Stimulated activated CD4-positive, alpha-beta T cell treated with anti-CD3 and anti-CD28 coated beads, TNF-alpha, amount 100 ng/mL, for 4 hours (primary cell): Measurements from ENCODE around the gene UMAD1.

ENCODE experiments used
- DNase-seq, 3 experiments: peaks; one replicate each; pipeline ENCODE4 v3.0.0-alpha.2; 2020; ENCODE audit warnings: low read depth in 3 of 3

Gene UMAD1

DNA sequence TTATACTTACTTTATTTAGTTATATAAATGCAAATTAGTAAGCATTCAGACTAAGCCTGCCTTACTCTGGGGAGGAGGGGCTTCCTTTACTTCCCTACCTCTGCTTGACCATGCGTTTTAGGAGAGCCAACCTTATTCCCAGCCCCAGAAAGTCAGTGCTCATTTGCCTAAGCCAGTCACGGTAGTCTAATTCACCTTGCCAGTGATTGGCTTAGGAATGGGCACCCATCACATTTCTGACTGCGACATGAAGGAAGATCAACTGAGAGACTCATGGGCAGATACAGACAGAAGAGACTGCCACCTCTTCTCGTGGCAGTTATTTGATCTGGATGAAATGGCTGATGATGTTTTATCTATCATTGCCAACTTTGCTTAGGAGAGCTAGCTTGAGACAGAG lies 48.4 kb downstream of the UMAD1 start:
- DNase-seq: no peak

DNA sequence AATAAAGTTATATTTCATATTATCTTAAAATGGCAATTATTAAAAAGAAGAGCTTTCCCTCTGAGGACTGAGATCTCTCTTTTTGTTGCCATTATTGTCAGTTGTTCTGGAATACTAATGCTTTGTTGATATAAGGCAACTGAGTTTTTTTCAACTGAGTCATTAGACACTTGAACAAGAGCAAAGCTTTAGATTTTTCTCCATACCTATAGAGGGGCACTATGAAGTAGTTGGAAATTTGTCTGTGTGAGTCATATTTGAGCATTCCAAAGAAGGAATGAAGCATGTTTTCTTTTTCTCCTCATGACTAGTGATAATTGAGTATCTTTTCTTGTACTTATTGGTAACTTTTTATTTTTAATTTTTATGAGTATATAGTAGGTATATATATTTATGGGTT lies 53.3 kb downstream of the UMAD1 start:
- DNase-seq: no peak

DNA sequence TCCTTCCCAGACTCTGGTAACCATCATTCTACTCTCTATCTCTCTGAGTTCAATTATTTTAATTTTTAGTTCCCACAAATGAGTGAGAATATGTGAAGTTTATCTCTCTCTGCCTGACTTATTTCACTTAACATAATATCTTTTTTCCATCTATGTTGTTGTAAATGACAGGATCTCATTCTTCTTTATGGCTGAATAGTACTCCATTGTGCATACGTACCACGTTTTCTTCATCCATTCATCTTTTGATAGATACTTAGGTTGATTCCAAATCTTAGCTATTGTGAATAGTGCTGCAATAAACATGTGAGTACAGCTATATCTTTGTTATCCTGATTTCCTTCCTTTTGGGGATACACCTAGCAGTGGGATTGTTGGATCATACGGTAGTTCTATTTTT lies 54.0 kb downstream of the UMAD1 start:
- no peak for DNase-seq

DNA sequence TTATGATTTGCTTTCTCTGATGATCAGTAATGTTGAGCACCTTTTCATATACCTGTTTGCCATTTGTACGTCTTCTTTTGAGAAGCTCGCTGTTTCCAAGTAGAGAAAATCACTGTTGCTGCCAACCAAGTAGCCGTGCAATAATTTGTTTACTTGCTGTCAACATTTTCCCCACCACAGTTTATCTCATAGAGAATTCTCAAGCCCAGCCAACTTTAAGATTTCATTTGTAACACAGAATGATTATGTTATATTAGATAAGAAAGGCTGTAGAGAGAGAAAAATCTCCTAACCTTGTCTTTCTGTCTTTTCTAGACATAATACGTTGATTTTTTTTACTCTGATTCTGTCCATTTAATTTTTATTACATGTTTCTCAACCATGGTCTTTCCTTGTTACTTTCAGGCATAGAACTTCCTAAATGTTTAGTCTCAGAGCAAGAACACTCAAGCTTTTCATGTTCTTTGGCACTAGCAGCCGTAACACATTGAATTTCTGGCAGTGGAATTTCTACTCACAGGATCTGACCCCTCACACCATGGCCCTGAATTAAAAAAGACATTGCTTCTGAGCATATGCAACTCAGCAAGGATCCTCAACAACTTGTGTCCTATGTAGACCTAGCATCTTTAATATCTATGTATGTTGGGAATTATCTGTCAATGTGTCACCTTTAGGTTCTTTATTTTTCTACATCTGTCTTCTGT lies 54.7 kb downstream of the UMAD1 start:
- DNase-seq: no peak

DNA sequence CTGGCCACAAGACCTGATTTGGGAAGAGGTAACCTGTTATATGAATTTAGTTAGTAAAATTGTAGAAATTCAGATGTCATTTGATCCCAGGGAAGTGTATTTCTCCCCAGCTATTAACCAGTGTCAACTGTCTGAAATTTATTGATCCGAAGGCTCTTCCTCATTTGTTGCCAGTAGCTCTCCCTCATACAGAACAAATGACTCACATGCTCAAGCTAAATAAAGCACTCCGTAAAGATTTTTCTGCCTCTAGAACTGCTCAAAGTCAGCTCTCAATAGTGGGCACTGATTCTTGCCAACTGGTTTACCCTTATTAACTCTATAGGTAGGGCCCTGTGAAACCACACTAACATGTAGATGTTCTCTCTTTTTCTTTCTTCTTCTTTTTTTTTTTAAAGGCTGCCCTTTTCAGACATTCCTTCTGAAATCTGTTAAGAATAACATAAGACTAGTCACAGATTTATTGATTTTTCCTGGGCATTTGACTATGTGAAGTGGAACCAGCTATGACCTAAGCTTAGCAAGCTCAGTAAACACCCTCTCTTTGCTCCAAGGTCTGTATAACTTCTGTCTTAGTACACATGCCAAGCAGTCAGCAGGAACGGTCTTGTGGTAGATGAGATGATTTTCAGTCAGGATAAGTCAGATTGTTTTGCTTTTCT lies 56.0 kb downstream of the UMAD1 start:
- no peak for DNase-seq

DNA sequence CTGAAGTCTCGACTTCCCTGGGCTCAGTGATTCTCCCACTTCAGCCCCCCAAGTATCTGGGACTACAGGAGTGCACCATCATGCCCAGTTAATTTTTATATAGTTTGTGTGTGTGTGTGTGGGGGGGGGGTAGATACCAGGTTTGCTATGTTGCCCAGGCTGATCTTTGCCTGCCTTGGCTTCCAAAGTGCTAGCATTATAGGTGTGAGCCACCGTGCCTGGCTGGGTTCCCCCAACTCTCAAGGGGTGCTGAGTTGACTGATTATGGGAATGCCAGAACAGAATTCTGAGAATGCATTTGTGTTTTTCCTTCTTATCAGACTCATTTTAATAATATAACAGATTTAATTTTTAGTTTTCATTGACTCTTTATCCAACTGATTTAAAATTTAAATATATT lies 58.4 kb downstream of the UMAD1 start:
- no peak for DNase-seq

DNA sequence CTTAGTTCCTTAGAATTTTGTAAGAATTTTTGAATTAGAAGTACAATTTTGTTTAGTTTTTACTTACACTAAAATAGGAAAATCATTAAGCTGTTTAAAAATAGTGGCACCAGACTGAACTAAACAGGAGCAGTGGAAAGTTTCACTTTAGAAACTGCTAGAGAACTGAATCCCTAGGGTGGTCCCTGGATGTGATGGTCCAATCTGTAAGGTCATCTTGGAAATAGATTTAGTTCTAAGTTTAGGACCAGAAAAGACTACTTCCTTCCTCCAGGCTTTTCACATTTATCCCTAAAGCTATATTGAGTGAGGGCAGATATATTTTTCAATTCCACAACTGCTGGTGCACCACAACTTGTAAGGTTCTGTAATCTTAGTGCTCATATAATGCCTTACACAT lies 58.8 kb downstream of the UMAD1 start:
- no peak for DNase-seq

DNA sequence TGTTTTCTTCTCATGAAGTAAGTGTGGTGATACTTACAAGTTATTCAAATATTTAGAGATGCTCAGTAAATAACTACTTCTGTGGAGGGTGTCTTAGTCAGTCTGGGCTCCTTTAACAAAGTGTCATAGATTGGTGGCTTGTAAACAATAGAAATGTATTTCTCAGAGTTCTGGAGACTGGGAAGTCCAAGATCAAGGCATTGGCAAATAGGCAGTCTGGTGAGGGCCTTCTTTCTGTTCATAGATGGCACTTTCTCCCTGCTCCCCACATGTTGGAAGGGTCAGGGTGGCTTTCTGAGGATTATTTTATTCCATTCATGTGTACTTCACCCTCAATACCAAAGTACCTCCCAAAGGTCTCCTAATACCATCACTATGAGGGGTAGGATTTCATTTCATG lies 59.4 kb downstream of the UMAD1 start:
- DNase-seq: no peak

DNA sequence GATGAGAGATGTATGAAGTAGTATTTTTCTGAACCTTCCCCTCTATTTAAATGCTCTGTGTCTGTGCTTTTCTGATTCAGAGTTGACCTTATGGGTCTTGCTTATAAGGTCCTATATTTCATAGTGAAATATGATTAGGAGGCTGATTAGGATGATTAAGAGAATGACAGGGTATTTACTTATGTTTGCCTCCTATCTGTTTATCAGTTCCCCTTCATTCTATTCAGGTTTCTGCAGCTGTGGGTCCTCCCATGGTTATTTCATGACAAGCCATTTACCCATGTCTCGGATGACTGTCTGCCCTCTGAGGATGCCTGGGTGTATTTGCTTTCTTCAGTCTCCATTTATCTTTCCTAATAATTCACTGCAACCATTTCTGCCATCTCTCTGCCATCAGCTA lies 61.0 kb downstream of the UMAD1 start:
- no peak for DNase-seq

DNA sequence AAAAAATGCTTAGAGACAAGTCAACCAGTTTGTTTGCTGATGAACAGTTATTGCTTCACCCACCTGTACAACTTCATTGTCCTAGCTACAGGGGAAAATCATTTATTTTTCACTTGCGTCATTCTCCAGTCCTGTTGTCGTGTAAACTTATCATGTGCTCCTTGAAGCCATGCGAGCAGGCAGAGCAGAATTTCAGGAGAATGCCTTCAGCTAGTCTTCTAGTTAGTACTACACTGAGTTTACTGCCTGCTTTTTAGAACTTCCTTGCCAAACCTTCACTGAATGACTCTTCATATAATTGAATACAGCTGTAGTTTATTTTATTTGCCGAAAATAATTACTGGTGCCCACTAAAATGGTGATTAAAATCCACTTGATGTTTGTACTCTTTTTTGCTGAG lies 62.3 kb downstream of the UMAD1 start:
- DNase-seq: no peak

DNA sequence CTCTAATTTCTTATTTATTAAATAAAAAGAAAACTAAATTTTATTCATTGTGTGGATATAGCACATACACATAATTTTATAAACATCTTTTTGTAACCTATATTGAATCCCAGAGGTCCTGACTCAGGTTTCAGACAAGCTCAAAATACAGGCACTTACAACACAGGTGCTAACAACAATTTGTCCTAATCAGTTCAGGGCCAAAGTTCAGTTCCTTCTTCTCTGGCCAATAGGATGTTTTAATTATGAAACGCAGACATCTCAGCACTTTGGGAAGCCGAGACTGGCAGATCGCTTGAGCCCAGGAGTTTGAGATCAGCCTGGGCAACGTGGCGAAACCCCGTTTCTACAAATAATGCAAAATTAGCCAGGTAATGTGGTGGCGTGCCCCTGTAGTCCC lies 62.9 kb downstream of the UMAD1 start:
- DNase-seq: no peak

DNA sequence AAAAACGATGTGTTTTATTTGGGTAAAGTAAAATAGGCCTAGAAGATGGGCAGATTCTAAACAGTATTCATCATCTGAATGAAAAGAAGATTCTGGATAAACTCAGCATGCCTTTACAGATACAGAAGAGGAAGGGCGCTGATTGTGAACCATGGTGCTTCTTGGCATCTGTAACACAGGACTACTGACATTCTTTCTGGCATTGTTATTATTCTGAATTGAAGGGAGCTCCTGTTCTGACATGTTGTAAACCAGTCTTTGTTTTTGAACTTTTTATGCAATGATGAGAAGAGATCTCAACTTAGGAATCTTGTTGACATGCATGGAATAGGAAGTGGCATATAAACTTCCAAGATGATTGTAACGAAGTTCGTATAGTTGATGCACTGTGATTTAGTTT lies 64.3 kb downstream of the UMAD1 start:
- DNase-seq: no peak

DNA sequence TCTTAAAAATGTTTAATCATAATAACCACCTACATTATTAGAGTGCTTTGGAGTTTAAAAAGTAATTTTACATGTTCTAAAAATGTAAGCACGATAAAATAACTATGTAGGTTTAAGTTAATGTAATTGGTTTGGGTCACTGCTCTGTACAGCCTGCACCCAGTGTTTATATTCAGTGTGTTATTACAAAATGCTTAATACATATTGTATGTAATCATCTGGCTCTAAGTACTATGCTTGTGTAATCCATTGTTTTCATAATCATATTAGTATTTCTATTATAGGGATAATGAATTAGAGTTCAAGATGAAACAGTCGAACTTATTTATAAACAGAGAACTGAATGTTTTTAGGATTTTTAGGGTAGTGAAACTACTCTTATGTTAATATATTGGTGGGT lies 64.8 kb downstream of the UMAD1 start:
- DNase-seq: no peak

DNA sequence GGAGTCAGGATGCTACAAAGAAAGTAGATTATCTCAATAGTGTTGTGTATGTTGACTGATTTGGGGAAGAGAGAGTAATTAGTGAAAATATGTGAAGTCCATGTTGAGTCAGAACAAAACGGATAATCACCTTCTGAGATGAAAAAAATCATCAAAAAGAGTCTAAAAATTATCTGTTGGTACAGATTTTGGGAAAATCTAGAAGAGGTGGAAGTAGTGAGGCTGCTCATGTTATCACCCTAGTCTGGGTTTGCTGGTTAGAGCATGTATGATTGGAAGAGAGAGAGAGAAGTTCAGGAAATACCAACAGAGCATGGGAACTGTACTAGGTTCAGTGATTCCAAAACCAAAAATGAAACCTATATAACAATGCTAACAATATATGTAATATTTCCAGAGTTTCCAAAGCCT lies 65.6 kb downstream of the UMAD1 start:
- no peak for DNase-seq

DNA sequence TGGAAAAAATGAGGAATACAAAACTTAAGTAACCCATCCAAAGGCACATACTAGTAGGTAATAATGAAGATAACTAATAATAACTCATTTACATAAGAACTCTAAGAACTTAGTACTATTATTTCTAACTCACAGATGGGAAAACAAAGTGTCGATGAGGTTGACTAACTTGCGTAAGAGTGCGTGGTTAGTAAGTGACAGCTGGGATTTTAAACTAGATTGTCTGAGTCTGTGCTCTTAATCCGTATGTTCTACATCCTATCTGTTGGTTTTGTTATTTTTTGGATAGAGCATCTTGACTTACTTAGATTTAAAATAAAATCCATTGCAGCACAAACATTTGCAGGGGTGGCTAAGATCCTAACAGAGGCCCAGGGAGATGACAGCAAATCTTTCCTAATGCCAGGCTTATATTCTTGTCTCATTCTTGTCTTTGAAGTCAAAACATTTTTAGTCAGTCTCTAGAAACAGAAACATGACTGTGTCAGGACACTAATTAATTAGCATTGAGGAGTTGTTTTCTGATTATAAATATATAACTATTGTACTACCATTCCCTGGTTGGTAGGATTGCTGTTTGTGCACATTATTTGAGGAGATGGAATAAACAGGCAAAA lies 66.1 kb downstream of the UMAD1 start:
- DNase-seq: no peak

DNA sequence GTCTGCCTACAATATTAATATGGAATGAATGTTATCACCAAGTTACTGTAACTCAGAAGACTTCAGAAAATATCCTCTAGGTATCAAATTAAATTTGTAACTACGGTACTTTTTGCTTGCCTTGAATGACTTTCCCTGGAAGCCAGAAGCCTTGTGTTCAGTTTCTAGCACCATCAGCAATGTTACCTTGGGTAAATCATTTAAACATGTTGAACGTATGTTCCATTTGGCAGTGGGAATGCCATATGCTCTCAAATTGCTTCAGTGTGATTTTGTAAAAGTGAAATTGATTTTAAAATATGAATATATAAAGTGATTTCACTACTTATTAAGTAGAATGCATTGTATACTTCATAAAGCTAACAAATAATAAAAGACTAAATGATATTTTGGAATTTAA lies 66.7 kb downstream of the UMAD1 start:
- no peak for DNase-seq

DNA sequence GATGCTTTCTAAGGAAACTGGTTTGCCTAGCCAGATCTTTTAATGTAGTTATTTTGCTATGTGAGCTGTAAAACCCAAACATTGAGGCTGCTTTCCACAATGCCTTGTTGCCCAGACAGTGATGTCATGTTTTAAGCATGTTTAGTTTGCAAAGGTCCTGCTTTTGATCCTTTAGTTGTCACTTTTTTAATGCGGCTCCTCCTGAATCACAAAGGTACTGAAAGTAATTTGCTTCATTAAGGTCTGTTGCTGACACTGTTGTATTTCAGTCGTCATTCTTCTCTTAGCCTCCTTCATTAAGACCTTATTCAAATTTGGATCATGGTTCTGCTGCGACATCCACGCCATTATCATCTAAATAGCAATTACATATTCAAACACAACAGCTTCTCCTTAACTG lies 67.3 kb downstream of the UMAD1 start:
- DNase-seq: no peak

DNA sequence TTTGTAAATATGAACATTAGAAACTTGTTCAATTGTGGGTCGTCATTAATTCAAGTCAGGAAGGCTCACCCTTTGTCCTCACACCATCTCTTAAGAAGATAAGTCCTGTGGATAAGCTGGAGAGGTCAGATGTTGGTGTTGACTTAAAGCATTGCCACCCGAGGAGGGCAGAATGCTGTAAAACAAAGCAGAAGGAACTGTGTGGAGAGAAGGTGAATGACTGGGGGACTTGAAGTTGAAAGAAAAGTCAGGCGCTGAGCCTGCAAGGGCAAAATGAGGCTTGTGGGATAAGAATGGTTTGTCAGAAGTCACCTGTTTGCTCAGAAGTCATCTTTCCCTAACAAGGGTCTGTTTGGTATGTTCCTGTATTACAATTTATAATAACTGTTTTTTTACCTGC lies 68.7 kb downstream of the UMAD1 start:
- no peak for DNase-seq

DNA sequence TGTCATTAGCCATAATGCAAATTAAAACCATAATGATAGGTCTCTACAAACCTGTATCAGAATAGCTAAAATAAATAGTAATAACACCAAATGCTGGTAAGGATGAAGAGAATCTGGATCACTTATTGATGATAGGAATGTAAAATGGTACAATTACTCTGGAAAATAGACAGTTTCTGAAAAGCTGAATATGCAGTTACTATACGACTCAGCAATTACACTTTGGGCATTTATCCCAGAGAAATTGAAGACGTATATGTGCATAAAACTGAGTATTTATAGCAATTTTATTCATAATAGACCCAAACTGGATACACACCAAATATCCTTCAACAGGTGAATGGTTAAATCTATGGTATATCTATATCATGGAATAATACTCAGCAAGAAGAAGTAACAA lies 69.9 kb downstream of the UMAD1 start:
- no peak for DNase-seq

DNA sequence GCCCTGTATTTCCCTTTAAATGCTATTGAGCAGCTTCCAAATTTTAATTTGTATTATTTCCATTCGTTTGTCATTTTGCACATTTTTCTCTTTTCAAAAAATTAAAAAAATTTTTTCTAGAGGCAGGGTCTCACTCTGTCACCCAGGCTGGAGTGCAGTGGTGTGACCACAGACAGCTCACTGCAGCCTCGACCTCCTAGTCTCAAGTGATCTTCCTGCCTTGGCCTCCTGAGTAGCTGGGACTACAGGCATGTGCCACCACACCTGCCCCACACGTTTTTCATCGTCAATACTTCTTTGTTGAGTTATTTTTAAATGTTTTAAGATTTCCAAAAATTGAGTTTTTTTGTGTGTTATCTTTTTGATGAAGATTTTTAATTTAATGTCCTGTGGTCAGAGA lies 73.2 kb downstream of the UMAD1 start:
- no peak for DNase-seq

DNA sequence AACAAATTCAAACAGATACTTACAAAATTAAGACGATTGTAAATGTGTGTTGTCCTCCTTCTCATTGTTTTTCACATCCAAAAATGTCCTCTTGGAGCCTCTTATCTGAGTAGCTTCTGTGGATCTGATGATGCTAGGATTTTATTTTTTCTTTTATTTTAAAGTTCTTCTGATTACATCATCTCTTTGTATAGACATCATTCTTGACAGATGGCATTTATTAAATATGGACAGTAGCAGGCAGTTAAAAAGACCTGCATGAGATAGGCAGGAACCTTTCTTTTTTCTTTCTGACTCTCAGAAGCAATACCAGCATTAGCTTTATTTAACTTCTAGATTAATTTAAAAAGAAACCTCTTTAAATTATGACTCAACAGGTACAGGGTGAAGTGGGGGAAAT lies 77.9 kb downstream of the UMAD1 start, which contains the start of gene RPA3:
Gene RPA3, minus strand, starts transcription at position 116 of the 400 bp plus-strand sequence. CDS start 78,189 bp downstream, outside the sequence.
- DNase-seq: no peak

DNA sequence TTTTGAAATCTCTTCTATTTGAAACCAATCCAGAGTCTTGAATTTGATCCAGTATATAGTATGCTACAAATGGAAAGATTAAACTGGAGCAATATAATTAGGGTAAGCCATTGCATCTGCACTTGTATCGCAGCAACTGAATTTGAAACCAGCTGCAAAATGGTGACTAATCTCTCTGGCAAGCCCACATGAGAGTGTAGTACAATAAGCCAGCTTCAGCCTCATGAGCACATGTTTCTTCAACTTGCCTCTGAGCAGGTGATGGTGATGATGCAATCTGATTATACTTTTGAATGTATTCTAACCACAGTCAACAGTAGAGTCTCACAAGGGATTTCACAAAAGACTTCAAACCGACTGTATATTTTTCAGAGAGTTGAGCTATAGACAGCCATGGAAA lies 78.7 kb downstream of the UMAD1 start:
- peak in 1 of 3 experiments; percentile 15 for DNase-seq

DNA sequence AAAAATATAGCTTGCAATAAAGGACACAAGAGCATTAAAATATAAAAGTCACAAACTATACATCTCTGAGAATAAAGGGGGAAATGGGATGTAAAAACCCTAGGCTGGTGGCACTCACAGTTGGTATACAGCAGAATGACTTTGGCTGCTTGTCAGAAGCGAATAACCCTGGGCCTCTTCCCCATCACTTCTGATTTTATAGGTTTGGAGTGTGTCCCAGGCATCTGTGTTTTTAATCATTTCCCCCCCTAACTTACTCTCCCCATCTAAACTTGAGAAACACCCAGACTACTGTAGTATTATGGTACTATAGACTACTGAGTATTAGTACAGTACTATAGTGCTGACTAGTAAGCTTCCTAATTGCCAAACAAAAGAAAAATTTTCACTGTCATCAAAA lies 79.6 kb downstream of the UMAD1 start:
- DNase-seq: no peak
